H7 (cell line): ENCODE measurements around the gene TTC39A. TPM values are rescaled to one million over a fixed set of nuclear protein-coding genes. Genes with fewer than 3 reads are reported as not detected.

Source experiments
- DNase-seq: peaks from one replicate; pipeline ENCODE4 v3.0.0; 2012
- H3K27me3 ChIP-seq: 2 replicates; pipeline ENCODE4 v1.6.0; 2011; ENCODE audit warnings: mild to moderate bottlenecking, low read length; ENCODE audit not compliant: control insufficient read depth, insufficient read depth
- H3K36me3 ChIP-seq: replicated peaks from 2 replicates; pipeline ENCODE4 v1.5.1; 2011; ENCODE audit warnings: low read length; ENCODE audit not compliant: control insufficient read depth, insufficient read depth
- H3K4me3 ChIP-seq: 2 replicates; pipeline ENCODE4 v1.5.1; 2011; ENCODE audit warnings: low read depth, mild to moderate bottlenecking, control low read depth, low read length, moderate library complexity; ENCODE audit not compliant: insufficient read depth
- total RNA-seq: library from RNA; depleted of rRNA; stranded (reverse); fragments of >200 nt; shearing (Covaris generic); gene quantifications from 2 replicates; pipeline ENCODE4 v1.2.3, GENCODE V29; 2014

Gene TTC39A
- total RNA-seq, 1 experiment from 2014 or later, result 11.6 TPM

GRCh38 chr1:51345300-51345687 is 14.9 kb upstream of the TTC39A start:
- H3K4me3 ChIP-seq, result no peak overlapping the region
- H3K36me3 ChIP-seq, result no peaks in the 10 kb centered on the region
- DNase-seq, result no peak
- peaks cover 26% of the 10 kb centered on the region for H3K27me3 ChIP-seq

DNA sequence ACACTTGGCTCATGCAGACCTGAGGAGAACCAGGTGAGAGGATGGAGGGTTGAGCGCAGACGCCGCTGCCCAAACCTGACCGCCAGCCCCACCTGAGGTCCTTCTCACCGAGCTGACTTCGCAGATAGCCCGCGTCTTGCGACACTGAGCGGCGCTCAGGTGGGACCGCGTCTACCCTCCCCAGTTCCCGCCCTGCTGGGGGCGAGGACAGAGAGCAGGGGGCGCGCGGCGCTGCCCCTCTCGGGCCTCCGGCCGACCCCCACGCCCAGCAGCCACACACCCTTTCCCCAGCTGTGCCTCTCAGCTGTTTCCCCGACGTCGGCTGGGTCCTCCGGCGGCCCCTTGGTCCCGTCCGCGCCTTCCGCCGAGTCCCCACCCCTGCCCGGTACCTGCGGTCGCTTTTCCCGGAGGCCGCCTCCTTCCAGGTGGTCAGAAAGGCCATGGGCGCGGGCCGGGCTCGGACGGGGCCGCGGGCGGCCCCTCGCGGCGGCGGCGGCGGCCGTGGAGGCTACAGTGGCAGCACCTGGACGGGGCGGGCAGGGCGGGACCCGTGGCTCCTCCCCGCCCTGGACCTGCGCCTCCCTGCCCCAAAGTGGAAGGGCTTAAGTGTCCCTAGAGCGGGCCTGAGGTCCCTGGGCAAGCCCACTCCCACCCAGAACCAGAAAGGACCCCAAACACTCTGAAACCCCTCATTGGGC is 14.4 kb upstream of the TTC39A start:
- Histone ChIP-seq H3K4me3 (peak overlapping the region; percentile 63), H3K27me3 (peaks cover 26% of the 10 kb centered on the region), H3K36me3 (no peaks in the 10 kb centered on the region)
- peak; percentile 93 for DNase-seq

DNA sequence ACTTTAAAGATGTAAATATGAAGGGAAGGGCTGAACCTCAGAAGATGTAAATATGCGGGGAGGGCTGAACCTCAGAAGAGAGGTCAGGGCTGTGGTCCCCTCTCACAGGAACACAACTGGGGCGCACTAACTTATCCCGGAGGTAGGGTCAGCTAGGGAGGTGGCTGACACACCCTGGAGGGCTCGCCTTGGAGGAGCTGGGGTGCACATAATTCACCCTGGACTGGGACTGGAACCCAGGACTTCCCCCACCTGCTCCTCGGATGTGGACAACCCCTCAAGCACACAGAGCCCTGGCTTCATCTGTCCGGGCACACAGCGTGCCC is 13.9 kb upstream of the TTC39A start:
- H3K27me3 ChIP-seq, result peaks cover 26% of the 10 kb centered on the region
- H3K4me3 ChIP-seq, result peak overlapping the region; percentile 63
- no peaks in the 10 kb centered on the region for H3K36me3 ChIP-seq
- DNase-seq, result no peak

- H3K27me3 ChIP-seq, result peaks cover 26% of the 10 kb centered on the region
- DNase-seq, result no peak
- no peaks in the 10 kb centered on the region for H3K36me3 ChIP-seq
- no peak overlapping the region for H3K4me3 ChIP-seq
These were observed 13.3 kb upstream of the TTC39A start for GRCh38 chr1:51343624-51344023.

GRCh38 chr1:51342591-51343206 is 12.3 kb upstream of the TTC39A start:
- H3K36me3 ChIP-seq, result no peaks in the 10 kb centered on the region
- no peak overlapping the region for H3K4me3 ChIP-seq
- peak; percentile 6 for DNase-seq
- H3K27me3 ChIP-seq, result peaks cover 26% of the 10 kb centered on the region

GRCh38 chr1:51341876-51342496 is 11.6 kb upstream of the TTC39A start:
- no peaks in the 10 kb centered on the region for H3K36me3 ChIP-seq
- H3K4me3 ChIP-seq, result no peak overlapping the region
- peak; percentile 50 for DNase-seq
- H3K27me3 ChIP-seq, result peaks cover 26% of the 10 kb centered on the region

DNA sequence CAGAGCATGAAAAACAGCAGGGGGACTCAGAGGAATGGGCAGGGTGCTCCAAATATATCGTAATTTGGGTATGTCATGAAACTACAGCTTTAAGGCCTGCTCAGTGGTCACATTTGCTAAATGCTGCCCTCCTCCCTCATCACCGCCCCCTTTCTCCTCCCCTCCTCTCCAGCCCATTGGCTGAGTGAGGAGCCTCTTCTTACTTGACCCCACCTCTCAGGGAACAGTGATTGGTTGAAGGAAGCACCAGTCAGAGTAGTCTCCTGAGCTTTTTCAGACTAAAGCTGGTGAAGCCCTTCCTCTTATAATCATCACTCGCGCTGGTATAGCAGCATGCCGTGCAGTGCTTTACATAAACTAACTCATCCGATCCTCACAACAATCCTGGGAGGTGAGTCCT is 10.0 kb upstream of the TTC39A start:
- H3K4me3 ChIP-seq, result no peak overlapping the region
- H3K36me3 ChIP-seq, result no peaks in the 10 kb centered on the region
- peaks cover 25% of the 10 kb centered on the region for H3K27me3 ChIP-seq
- peak; percentile 56 for DNase-seq

DNA sequence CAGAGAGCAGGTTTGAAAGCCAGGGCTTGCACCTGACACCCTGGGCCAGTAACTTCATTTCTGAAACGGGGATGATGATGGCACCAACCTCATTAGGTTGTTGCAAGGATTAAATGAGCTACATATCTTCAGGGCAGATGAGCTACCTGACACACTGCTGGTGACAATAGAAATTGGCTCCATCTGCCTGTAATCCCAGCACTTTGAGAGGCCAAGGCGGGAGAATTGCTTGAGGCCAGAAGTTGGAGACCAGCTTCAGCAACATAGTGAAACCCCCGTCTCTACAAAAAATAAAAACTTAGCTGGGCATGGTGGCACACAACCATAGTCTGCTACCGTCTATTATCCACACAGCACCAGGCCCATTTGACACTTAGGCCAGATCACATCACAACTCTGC is 6.3 kb upstream of the TTC39A start:
- H3K27me3 ChIP-seq, result no peaks in the 10 kb centered on the region; the same call in 1 of the 2 replicates
- H3K36me3 ChIP-seq, result no peaks in the 10 kb centered on the region
- H3K4me3 ChIP-seq, result no peak overlapping the region
- DNase-seq, result no peak

GRCh38 chr1:51336004-51336403 is 5.6 kb upstream of the TTC39A start:
- Histone ChIP-seq H3K36me3 (no peaks in the 10 kb centered on the region), H3K4me3 (no peak overlapping the region), H3K27me3 (peaks cover 4% of the 10 kb centered on the region)
- no peak for DNase-seq

- no peaks in the 10 kb centered on the region for H3K36me3 ChIP-seq
- H3K4me3 ChIP-seq, result peak overlapping the region; percentile 59
- H3K27me3 ChIP-seq, result peaks cover 16% of the 10 kb centered on the region
- peak; percentile 72 for DNase-seq
These were observed 1.1 kb upstream of the TTC39A start for GRCh38 chr1:51331206-51332100.

DNA sequence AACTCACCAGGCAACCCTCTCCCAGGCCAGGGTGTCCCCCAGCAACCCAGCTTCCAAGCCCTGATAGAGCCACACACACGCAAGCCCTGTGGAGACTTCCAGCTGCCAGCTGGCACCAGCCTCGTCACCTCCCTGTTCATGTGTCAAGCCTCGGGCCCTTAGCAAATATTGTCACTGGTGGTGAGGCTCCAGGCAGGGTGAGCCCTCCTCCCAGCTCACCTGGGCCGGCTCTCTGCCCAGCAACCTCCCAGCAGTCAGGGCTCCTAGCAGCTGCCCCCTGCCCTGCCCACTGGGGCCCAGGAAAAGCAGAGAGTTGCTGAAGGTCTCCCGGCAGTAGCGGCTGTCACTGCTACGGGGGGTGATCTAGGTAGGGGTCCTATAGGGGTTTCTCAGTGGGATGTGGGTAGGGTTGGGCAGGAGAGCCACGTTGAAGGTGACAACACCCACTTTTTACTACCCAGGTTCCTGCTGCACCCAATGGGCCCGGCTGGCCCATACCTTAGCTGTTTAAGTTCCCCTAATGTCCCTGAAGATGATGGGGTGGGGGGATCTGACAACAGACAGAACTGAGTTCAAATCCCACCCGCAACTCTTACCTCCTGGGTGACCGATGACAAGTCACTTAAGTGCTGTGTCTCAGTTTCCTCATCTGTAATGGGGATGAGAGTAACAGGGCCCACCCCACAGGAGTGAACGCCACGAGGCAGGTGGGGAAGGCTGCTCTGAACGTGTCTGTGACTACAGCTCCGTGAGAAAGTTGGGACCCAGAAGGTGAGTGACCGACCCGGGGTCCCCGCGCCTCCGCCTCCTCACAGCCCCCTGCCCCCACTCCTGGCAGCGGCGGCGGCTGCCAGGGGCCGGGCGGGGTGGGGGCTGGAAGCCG is 678 bp downstream of the TTC39A start:
- Histone ChIP-seq H3K36me3 (no peaks in the 10 kb centered on the region), H3K27me3 (peaks cover 16% of the 10 kb centered on the region), H3K4me3 (peak overlapping the region; percentile 41)
- DNase-seq, result no peak

DNA sequence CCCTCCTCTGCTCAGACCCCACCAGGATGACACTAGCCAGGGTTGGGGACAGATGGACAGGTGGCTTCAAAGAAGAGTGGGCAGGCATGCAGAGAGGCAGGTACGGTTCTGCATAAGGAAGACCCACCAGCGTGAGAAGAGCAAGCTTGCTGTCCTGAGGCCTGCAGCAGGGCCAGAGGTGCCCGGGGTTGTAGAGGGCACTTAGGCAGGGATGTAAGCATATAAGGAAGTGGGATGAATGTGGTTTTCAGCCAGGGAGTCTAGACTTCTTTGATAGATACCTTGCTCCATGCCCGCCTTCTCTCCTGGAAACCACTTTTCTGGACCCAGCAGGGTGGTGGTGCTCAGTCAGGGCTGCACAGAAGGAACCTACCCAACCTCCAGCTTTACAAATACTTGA is 1.4 kb downstream of the TTC39A start:
- no peak overlapping the region for H3K4me3 ChIP-seq
- peaks cover 16% of the 10 kb centered on the region for H3K27me3 ChIP-seq
- no peak for DNase-seq
- no peaks in the 10 kb centered on the region for H3K36me3 ChIP-seq

DNA sequence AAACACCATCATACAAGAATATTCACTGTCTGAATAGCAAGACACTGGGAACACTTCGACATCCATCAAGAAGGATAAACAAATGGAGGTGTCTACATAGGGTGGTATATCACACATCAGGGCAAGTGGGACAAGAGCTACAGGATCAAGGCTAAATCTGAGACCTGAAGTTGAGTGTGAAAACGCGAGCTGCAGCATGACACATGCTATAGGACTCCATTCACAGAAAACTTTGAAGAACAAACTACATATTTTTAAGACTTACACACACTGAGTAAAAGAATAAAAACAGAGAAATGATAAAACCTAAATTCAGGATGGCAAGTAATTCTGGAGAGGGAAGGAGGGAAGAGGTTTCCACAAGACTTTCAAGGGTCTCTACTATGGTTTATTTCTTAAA is 2.1 kb downstream of the TTC39A start:
- no peaks in the 10 kb centered on the region for H3K36me3 ChIP-seq
- no peak for DNase-seq
- H3K4me3 ChIP-seq, result no peak overlapping the region
- peaks cover 16% of the 10 kb centered on the region for H3K27me3 ChIP-seq

GRCh38 chr1:51327386-51327785 is 3.0 kb downstream of the TTC39A start:
- peaks cover 16% of the 10 kb centered on the region for H3K27me3 ChIP-seq
- no peak for DNase-seq
- H3K4me3 ChIP-seq, result no peak overlapping the region
- no peaks in the 10 kb centered on the region for H3K36me3 ChIP-seq
